HL-60 (cell line): ENCODE measurements around the gene USP10.

Source experiments
- CTCF ChIP-seq: IDR thresholded peaks from one replicate; pipeline ENCODE4 v1.5.1; 2011; ENCODE audit warnings: low read length, control low read depth, inconsistent platforms; ENCODE audit not compliant: insufficient read depth
- POLR2AphosphoS5 ChIP-seq: IDR thresholded peaks from 2 replicates; pipeline ENCODE4 v1.6.1; 2012; ENCODE audit warnings: low read depth
- TF ChIP-seq, protein P1 (sequence below): IDR thresholded peaks from 2 replicates; pipeline ENCODE4 v1.6.1; 2012; ENCODE audit warnings: low read depth; ENCODE audit not compliant: insufficient replicate concordance

- no peak for TF ChIP-seq CTCF
- TF ChIP-seq, protein P1, sequence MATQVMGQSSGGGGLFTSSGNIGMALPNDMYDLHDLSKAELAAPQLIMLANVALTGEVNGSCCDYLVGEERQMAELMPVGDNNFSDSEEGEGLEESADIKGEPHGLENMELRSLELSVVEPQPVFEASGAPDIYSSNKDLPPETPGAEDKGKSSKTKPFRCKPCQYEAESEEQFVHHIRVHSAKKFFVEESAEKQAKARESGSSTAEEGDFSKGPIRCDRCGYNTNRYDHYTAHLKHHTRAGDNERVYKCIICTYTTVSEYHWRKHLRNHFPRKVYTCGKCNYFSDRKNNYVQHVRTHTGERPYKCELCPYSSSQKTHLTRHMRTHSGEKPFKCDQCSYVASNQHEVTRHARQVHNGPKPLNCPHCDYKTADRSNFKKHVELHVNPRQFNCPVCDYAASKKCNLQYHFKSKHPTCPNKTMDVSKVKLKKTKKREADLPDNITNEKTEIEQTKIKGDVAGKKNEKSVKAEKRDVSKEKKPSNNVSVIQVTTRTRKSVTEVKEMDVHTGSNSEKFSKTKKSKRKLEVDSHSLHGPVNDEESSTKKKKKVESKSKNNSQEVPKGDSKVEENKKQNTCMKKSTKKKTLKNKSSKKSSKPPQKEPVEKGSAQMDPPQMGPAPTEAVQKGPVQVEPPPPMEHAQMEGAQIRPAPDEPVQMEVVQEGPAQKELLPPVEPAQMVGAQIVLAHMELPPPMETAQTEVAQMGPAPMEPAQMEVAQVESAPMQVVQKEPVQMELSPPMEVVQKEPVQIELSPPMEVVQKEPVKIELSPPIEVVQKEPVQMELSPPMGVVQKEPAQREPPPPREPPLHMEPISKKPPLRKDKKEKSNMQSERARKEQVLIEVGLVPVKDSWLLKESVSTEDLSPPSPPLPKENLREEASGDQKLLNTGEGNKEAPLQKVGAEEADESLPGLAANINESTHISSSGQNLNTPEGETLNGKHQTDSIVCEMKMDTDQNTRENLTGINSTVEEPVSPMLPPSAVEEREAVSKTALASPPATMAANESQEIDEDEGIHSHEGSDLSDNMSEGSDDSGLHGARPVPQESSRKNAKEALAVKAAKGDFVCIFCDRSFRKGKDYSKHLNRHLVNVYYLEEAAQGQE: no peak
- no peak for TF ChIP-seq POLR2AphosphoS5
These were observed 100.6 kb downstream of the USP10 start for GRCh38 chr16:84800158-84800978.
